ENCODE data around the gene CFAP299. TPM values are rescaled to one million over a fixed set of nuclear protein-coding genes. Genes with fewer than 3 reads are reported as not detected.
"Not testable (repeated sequence)": the region's sequence is repeated elsewhere in the genome, so short reads cannot be mapped to it uniquely, and the experiment has no call there.

Gene CFAP299
- total RNA-seq, 4 donors from 2014 or later: 5.1 TPM; not detected in 3

DNA sequence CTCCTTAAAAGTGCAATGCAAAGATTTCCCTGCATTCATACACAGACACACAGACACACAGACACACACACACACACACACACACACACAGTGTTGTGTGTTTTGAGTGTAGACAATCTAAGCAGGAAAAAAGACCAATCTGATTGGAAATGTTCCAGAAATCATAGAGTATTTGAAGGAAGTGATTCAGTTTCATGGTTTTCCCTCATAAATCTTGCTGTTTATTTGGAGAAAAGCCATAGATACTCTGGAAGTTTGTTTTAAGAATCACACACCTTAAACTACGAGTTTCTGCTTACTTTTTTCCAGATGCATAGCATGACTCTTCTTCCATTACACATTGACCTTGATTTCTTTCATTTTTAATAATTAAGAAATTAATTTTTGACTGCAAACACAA lies 396.5 kb downstream of the CFAP299 start:
- Histone ChIP-seq H3K4me1 (no peaks in the 10 kb centered on the region), H3K27me3 (no peaks in the 10 kb centered on the region), H3K9me3 (no peaks in the 10 kb centered on the region), H3K4me3 (no peak overlapping the region), H3K36me3 (no peaks in the 10 kb centered on the region), H3K27ac (no peak overlapping the region)
- TF ChIP-seq POLR2A (IDR thresholded peaks at IDR 0.05) (no peak), POLR2AphosphoS5 (IDR thresholded peaks at IDR 0.05) (no peak), EP300 (IDR thresholded peaks at IDR 0.05) (no peak)
- TF ChIP-seq, protein P1, sequence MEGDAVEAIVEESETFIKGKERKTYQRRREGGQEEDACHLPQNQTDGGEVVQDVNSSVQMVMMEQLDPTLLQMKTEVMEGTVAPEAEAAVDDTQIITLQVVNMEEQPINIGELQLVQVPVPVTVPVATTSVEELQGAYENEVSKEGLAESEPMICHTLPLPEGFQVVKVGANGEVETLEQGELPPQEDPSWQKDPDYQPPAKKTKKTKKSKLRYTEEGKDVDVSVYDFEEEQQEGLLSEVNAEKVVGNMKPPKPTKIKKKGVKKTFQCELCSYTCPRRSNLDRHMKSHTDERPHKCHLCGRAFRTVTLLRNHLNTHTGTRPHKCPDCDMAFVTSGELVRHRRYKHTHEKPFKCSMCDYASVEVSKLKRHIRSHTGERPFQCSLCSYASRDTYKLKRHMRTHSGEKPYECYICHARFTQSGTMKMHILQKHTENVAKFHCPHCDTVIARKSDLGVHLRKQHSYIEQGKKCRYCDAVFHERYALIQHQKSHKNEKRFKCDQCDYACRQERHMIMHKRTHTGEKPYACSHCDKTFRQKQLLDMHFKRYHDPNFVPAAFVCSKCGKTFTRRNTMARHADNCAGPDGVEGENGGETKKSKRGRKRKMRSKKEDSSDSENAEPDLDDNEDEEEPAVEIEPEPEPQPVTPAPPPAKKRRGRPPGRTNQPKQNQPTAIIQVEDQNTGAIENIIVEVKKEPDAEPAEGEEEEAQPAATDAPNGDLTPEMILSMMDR (IDR thresholded peaks at IDR 0.05): no peak
- WGBS, 2 donors (ENCODE audit: low coverage in 1 of 2): 6 to 13% methylated on average over 1 of the region's 1 CpG
- ATAC-seq: no peak

DNA sequence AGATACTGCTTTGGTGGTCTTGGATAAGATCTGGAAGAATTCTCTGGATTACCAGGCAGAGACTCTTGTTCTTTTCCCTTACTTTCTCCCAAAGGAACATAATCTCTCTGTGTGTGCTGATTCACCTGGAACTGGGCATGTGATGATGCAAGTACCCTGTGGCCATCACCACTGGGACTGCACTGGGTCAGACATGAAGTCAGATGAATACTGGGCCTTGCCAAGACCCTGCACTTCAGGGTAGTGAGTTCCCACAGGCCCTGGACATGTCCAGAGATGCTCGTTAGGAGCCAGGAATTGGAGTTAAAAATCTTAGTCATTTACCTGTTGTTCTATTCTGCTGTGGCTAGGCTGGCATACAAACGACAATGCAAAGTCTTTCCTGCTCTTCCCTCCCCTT lies 404.8 kb downstream of the CFAP299 start:
- H3K27ac ChIP-seq: no peak overlapping the region
- no peak for ATAC-seq
- WGBS, 2 donors (ENCODE audit: low coverage in 1 of 2): 100% methylated on average over 1 of the region's 2 CpGs
- peaks cover 0 to 9% (median 0%) of the 10 kb centered on the region in 3 donors for H3K9me3 ChIP-seq
- H3K4me3 ChIP-seq: no peak overlapping the region
- TF ChIP-seq POLR2A (IDR thresholded peaks at IDR 0.05): no peak
- TF ChIP-seq, protein P1 (IDR thresholded peaks at IDR 0.05): no peak
- TF ChIP-seq POLR2AphosphoS5 (IDR thresholded peaks at IDR 0.05): no peak
- no peak for TF ChIP-seq EP300 (IDR thresholded peaks at IDR 0.05)
- no peaks in the 10 kb centered on the region for H3K27me3 ChIP-seq
- H3K36me3 ChIP-seq: no peaks in the 10 kb centered on the region
- no peaks in the 10 kb centered on the region for H3K4me1 ChIP-seq

DNA sequence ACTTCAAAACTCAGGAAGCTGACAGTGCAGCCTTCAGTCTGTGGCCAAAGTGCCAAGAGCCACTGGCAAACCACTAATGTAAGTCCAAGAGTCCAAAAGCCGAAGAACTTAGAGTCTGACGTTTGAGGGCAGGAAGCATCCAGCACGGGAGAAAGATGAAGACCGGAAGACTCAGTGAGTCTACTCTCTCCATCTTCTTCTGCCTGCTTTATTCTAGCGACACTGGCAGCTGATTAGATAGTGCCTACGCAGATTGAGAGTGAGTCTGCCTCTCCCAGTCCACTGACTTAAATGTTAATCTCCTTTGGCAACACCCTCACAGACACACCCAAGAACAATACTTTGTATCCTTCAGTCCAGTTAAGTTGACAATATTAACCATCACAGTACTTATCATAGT lies 414.0 kb downstream of the CFAP299 start:
- H3K9me3 ChIP-seq, H3K27me3 ChIP-seq, H3K36me3 ChIP-seq, H3K4me1 ChIP-seq, H3K4me3 ChIP-seq, ATAC-seq, H3K27ac ChIP-seq: not testable (repeated sequence)
- WGBS, 2 donors (ENCODE audit: low coverage in 1 of 2): 79 to 81% methylated on average over 4 to 6 of the region's 6 CpGs

DNA sequence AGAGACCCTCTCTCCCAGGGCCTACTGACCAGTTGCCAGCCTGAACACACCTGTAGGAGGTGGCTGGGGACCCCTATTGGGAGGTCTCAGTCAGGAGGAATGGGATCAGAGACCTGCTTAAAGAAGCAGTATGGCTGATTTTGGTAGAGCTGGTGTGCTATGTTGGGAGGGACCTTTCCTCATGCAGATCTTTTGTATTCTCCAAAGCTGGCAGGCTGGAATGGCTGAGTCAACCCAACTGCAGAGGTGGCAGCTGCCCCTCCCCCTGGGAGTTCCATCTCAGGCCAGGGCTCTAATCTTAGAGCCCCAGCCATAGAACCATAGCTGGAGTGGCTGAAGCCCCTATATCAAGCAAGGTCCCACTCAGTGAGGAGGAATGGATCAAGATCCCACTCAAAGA lies 415.7 kb downstream of the CFAP299 start:
- no peaks in the 10 kb centered on the region for H3K36me3 ChIP-seq
- ATAC-seq: no peak
- no peaks in the 10 kb centered on the region for H3K4me1 ChIP-seq
- no peaks in the 10 kb centered on the region for H3K27me3 ChIP-seq
- TF ChIP-seq EP300 (IDR thresholded peaks at IDR 0.05) (no peak), POLR2A (IDR thresholded peaks at IDR 0.05) (no peak), POLR2AphosphoS5 (IDR thresholded peaks at IDR 0.05) (no peak)
- TF ChIP-seq, protein P1 (IDR thresholded peaks at IDR 0.05): no peak
- H3K27ac ChIP-seq: no peak overlapping the region
- H3K4me3 ChIP-seq: no peak overlapping the region
- H3K9me3 ChIP-seq: no peaks in the 10 kb centered on the region

DNA sequence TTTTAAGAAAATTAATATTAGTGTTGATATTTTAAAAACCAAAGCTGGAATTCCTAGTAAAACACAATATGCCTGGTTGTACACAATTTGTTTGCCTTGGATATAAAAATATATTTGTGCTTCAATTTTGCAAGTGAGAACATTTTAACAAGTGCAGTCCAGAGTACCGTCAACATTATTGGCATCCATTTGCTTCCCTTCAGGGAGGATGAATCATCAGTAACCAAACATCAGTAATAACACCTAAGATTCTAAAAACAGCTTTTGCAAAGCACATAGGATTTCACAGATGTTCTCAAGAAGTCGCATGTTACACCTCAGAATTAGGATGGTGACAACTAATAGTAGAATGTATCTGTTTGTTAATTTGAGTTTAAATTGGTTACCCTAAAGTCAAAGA lies 432.4 kb downstream of the CFAP299 start:
- peaks cover 0 to 9% (median 0%) of the 10 kb centered on the region in 3 donors for H3K4me1 ChIP-seq
- H3K36me3 ChIP-seq: no peaks in the 10 kb centered on the region
- TF ChIP-seq, protein P1 (IDR thresholded peaks at IDR 0.05): no peak
- TF ChIP-seq EP300 (IDR thresholded peaks at IDR 0.05) (no peak), POLR2AphosphoS5 (IDR thresholded peaks at IDR 0.05) (no peak), POLR2A (IDR thresholded peaks at IDR 0.05) (no peak)
- H3K4me3 ChIP-seq: no peak overlapping the region
- no peaks in the 10 kb centered on the region for H3K27me3 ChIP-seq
- H3K9me3 ChIP-seq: no peaks in the 10 kb centered on the region
- ATAC-seq: no peak
- WGBS, 2 donors (ENCODE audit: low coverage in 1 of 2): 35 to 37% methylated on average over 2 of the region's 2 CpGs
- no peak overlapping the region for H3K27ac ChIP-seq

DNA sequence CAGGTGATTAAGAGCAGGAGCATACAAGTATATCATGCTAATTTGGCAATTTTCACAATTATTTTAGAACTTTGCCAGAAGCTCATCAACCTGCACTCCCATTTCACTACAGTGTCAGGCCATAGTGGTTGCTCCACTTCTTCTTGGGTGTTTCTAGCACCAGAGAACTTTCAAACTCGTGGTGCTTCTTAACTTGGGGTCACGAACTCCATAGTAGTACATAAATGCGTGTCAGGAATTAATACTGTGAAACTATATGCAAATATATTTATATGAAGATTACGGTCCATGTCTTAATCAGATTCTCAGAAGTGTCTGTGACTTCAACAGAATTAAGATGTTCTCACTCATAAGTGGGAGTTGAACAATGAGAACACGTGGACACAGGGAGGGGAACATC lies 440.6 kb downstream of the CFAP299 start:
- Histone ChIP-seq H3K4me1 (no peaks in the 10 kb centered on the region), H3K27ac (no peak overlapping the region), H3K27me3 (no peaks in the 10 kb centered on the region), H3K9me3 (no peaks in the 10 kb centered on the region), H3K36me3 (no peaks in the 10 kb centered on the region), H3K4me3 (no peak overlapping the region)
- TF ChIP-seq, protein P1 (IDR thresholded peaks at IDR 0.05): no peak
- no peak for TF ChIP-seq POLR2A (IDR thresholded peaks at IDR 0.05)
- TF ChIP-seq EP300 (IDR thresholded peaks at IDR 0.05): no peak
- no peak for TF ChIP-seq POLR2AphosphoS5 (IDR thresholded peaks at IDR 0.05)
- WGBS, 2 donors (ENCODE audit: low coverage in 1 of 2): 75 to 93% methylated on average over 3 to 4 of the region's 5 CpGs
- no peak for ATAC-seq

All from gastroesophageal sphincter (tissue), 4 donors.